Suprapubic skin (tissue), 3 donors: ENCODE data around the gene GCLC.

ENCODE experiments used
- CTCF ChIP-seq, 2 donors: fragments of 200-600 bp in 1 of 2; fragments of 450-650 bp in 1 of 2; sonication (generic) in 1 of 2; IDR thresholded peaks; one replicate each; pipeline ENCODE4 v1.5.1; 2016 to 2019; ENCODE audit warnings: antibody characterized with exemption in 2 of 2, mild to moderate bottlenecking in 1 of 2, moderate library complexity in 1 of 2
- POLR2A ChIP-seq, 2 donors: fragments of 450-650 bp; IDR thresholded peaks; one replicate each; pipeline ENCODE4 v1.6.1; 2017; ENCODE audit warnings: antibody characterized with exemption in 2 of 2, mild to moderate bottlenecking in 2 of 2, moderate library complexity in 2 of 2

- TF ChIP-seq POLR2A (IDR thresholded peaks at IDR 0.05) (no peak), CTCF (IDR thresholded peaks at IDR 0.05) (no peak)
Observed at GRCh38 chr6:53593001-53593488, 48.1 kb upstream of the GCLC start.
